Kasumi-1 (cell line): ENCODE measurements around the gene THSD7B.

ENCODE experiments used
- DNase-seq, 2 experiments: peaks; one replicate each; lab custom pipeline; 2025; lab: John Stamatoyannopoulos, UW

The THSD7B gene

DNA sequence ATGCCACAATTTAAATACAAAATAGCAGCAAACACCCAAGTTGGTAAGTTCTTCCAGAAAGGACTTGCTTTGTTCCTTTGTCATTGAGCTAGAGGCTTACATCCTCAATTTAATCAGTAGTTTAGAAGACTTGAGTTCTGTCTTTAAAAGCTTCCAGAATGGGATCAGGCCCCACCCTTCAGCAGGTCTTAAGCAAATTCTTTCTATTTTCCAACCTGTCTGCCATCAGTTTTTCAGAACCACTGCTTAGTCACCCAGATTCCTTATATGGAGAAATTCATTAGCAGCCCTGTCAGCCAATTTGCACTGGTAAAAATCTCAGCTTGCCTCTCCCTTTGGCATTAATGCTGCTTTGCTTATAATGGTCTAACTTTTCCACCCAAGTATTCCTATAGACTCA, 935.3 kb downstream of the THSD7B start:
- no peak for DNase-seq

DNA sequence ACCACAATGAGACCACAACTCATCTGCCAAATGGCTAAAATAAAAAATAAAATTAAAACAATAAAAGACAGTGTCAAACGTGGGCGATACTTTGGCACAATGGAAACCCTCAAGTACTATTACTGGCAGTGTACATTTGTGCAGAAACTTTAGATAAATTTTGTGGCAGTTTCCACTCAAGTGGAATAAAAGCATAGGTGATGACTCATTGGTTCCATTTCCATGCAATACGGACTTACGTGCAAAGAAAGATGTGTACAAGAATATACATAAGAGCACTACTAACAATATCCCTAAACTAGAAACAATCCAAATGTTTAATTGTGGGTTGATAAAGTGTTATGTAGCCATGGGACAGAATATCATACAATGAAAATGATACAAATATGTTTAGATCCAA, 940.0 kb downstream of the THSD7B start:
- DNase-seq: no peak

DNA sequence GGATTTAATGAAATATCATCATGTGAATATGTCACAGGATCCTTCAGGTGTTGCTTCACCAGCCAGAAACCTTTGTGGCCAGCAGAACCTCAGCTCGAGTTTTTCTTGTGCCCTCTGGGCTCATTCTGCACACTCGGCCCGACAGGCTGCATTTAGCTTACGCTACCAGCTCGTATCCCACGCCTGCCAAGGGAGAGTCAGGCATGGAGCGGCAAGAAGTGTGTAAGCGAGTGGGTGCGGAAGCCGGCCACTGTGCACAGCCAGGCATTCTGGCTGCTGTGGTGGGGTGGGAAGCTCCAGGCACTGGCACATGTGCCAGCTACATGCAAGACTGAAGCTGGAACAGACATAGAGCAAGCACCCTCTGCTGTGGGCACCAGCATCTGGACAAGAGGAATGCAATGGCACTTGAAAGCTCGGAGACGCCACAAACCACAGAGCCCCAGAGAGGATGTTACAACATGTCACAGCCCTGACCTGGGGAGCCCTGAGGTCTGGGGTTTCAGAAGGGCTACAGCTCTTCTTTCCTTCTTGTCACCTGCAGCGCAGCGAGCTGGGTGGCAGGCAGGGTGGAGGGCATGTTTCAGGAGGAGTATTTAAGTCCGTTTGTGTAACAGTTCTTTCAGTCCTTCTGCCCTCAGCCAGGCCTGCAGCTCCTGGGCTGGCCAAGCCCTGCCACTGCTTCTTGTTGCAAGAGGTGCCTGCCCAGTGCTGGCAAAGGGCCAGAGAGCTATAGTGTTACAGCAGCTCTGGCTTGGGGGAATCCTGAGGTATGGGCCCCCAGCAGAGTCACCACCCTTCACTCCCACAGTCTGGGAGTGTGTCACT, 941.7 kb downstream of the THSD7B start:
- DNase-seq: peak; percentile 90 to 94

DNA sequence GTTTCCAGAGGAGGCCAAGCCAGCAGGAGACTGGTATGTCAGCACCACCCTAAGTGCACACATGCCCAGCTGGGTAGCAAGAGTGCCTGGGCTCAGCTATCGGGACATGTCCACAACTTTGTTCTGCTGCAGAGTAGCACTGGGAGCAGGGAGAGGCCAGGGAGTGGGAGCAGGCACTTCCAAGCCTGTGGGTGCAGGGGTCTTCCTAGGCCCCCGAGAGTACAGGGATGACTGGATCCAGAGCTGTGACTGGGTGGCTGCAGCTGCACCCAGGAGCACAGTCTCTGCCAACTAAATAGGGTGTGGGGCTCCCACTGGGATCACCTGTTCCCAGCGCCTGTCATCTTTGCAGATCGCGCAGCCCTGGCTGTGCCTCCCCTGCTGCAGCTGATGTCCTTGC, 943.0 kb downstream of the THSD7B start:
- DNase-seq: no peak

DNA sequence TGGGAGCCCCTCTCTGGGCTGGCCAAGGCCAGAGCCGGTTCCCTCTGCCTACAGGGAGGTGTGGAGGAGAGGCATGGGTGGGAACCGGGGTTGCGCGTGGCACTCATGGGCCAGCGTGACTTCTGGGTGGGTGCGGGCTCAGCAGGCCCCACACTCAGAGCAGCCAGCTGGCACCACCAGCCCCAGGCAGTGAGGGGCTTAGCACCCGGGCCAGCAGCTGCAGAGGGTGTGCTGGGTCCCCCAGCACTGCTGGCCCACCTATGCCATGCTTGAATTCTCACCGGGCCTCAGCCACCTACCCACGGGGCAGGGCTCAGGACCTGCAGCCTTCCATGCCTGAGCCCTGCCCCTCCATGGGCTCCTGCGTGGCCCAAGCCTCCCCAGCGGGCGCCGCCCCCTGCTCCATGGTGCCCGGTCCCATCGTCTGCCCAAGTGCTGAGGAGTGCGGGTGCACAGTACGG, 950.4 kb downstream of the THSD7B start:
- DNase-seq: no peak

DNA sequence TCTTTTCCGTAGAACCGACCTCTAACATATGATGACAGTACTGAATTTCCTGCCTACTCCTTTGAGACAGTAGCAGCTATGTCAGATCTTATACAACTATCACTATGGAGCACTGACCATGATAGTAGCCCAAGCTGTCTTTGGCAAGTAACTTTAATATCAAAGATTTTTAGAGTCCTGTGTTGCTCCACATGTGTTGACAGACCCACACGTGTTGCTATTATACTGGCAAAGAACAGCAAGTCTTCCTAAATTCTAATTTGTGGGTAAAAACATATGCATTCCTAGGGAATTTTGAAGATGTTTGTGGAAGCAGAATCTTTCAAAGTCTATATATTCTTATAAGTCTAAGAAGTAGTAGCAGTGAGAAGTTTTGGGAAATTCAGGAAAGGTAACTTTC, 953.4 kb downstream of the THSD7B start:
- no peak for DNase-seq

DNA sequence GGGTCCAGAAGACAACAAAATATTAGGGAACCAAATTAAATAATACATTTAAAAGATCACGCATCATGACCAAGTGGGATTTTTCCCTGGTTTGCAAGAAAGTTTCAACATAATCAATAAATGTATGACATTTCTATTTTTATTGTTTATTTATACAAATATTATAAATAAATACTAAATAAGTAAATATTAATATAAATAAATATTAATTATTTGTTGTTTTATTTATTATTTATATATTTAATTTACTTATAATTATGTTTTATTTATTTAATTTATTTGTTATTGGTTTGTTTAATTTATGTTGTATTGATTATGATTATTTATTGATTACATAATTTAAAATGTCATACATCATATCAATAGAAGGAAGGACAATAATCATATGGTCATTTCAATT, 956.4 kb downstream of the THSD7B start:
- DNase-seq: no peak

DNA sequence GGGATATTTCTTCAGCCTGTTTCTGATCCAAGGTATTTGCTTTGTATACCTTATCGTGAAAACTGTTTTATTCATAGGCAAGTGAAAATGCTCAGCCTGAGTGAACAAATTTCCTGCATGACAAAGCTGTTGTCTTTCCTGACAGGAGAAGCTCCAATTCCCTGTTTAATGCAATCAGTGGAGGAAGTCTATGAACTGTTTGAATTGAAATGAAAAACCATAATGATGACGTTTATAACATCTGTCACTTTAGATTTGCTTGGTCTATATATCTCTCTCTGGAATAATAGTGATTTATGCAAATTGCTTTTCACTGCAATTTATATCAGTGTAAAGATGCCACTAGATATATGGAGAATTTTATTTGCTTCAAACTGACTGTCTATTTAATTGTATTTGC, 959.6 kb downstream of the THSD7B start:
- no peak for DNase-seq
